D341Med (cell line): ENCODE data around the gene TBC1D30.
"Not testable (repeated sequence)": the region's sequence is repeated elsewhere in the genome, so short reads cannot be mapped to it uniquely, and the experiment has no call there.

Experiments used
- DNase-seq: peaks from one replicate; pipeline ENCODE4 v3.0.0; 2012; ENCODE audit warnings: low spot score

TBC1D30 gene

DNA sequence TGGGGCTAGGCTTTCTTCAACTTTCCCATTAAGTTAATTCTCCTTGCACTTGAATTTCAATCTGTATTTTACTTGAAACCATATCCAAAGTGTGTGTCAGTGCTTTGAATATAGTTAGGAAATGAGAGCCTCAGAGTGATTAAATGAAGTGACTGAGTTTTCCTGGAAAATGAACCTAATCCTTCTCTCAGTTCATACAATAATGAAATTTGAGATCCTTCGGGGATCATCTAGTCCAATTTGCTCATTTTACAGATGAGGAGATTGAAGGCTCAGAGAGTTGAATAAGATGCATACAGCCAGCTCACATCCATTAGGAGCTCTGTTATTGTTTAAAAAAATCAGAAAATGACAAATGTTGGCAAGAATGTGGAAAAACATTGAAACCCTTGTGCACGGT lies 18.3 kb upstream of the TBC1D30 start:
- DNase-seq: no peak

DNA sequence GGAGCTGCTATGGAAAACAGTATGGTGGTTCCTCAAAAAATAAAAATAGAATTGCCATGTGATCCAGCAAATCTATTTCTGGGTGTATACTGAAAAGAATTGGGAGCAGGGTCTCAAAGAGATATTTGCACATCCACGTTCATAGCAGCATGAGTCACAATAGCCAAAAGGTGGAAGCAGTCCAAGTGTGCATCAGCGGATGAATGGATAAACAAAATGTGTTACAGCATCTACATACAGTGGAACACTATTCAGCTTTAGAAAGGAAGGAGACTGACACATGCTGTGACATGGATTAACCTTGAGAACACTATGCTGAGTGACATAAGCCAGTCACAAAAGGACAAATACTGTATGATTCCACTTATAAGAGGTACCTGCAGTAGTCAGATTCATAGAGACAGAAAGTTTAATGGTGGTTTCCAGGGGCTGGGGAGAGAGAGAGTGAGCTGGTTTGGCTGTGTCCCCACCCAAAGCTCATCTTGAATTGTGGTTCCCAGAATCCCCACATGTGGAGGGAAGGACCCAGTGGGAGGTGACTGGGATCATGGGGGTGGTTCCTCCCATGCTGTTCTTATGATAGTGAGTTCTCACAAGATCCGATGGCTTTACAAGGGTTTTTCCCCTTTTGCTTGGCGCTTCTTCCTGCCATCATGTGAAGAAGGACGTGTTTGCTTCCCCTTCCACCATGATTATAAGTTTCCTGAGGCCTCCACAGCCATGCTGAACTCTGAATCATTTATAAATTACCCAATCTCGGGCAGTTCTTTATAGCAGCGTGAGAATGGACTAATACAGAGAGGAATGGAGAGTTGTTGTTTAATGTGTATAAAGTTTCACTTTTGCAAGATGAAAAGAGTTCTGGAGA lies 17.6 kb upstream of the TBC1D30 start:
- no peak for DNase-seq

- DNase-seq: no peak
These were observed 16.3 kb upstream of the TBC1D30 start for GRCh38 chr12:64808110-64808509.

DNA sequence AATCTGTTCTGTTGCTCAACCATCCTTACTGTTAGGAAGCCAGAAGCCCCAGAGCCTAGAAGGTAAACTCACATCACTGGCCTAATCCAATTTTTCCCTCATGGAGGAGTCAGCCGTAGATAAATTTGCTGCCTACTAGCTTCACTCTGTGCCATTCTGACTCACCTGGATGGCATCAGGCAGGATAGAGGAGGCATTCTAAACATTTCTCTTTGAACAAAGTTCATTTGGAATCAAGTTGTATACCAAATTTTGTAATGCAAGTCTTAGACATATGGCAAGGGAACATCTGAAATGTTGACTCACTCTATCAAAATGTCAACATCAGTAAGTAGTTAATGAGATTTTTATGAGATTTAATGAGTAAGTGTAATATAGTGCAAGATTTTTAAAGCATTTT lies 13.6 kb upstream of the TBC1D30 start:
- no peak for DNase-seq

- DNase-seq: no peak
These were observed 10.7 kb upstream of the TBC1D30 start for GRCh38 chr12:64813723-64814122.

DNA sequence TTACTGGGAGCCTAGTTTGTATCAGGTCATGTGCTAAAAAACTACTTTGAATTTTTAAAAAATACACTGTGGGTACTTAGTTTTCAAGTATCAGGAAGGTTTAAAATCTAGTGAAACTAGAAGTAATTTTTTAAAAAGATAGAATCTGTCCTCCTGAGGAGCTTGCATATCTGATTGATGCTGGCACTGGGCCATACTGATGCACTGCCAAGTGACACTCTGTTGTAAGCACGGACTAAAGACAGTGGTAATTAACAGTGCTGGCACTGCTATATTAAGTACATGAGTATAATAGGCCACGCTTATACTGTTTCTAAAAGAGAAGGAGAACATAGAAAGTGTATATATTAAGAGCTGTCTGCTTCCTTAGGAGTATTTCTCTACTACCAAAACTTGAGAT lies 10.0 kb upstream of the TBC1D30 start:
- no peak for DNase-seq

DNA sequence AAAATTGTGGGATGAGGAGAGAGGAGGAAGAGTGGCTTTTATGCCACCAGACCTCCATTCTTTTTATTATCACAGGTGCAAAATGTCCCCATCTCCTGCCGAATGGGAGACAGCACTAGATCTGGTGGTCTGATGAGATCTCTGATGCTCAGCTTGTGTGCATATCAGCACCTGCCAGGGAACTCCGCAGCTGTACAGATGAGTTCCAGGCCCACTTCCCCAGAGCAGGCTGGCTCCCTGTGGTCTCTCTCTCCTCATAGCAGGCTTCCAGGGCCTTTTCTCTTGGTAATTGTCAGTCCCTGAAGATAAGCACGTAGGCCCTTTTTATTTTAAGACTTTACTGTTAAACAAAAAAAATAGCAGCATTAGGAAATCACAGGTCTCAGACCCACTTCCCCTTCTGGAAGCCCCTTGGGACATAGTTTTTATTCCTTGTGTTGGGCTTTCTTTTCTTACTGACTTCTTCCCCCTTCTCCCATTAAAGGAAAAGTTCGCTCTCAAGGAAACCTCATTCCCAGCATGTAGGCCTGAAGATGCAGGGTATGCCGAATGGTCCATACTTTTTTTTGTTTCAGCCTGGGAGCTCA lies 4.5 kb upstream of the TBC1D30 start:
- no peak for DNase-seq

- DNase-seq: no peak
These were observed 3.9 kb upstream of the TBC1D30 start for GRCh38 chr12:64820593-64820992.

DNA sequence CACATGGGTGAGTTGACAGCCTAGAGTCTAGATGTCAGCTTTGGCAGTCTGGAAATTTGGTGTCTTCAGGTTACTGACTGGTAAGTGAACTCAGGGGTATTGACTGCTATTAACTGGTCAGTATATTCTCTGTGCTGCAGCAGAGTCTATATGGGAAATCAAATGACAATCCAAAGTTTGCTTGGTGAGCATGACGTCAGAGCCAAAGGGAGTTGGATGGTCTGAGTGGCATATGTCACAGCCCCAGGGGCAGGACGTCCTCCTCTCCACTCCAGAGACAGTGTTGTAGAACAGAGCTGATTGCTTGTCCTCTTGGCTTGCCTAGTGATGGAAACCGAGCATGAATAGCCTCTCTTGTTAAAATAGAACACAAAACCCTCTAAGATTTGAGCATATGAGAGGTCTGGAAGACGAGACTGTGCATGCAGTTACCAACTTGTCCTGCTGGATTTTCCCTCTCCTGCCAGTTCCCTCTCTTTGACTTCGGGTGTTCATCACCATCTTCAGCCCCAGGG lies 3.3 kb upstream of the TBC1D30 start:
- DNase-seq: no peak

- no peak for DNase-seq
These were observed 332 bp upstream of the TBC1D30 start for GRCh38 chr12:64824130-64824499.

DNA sequence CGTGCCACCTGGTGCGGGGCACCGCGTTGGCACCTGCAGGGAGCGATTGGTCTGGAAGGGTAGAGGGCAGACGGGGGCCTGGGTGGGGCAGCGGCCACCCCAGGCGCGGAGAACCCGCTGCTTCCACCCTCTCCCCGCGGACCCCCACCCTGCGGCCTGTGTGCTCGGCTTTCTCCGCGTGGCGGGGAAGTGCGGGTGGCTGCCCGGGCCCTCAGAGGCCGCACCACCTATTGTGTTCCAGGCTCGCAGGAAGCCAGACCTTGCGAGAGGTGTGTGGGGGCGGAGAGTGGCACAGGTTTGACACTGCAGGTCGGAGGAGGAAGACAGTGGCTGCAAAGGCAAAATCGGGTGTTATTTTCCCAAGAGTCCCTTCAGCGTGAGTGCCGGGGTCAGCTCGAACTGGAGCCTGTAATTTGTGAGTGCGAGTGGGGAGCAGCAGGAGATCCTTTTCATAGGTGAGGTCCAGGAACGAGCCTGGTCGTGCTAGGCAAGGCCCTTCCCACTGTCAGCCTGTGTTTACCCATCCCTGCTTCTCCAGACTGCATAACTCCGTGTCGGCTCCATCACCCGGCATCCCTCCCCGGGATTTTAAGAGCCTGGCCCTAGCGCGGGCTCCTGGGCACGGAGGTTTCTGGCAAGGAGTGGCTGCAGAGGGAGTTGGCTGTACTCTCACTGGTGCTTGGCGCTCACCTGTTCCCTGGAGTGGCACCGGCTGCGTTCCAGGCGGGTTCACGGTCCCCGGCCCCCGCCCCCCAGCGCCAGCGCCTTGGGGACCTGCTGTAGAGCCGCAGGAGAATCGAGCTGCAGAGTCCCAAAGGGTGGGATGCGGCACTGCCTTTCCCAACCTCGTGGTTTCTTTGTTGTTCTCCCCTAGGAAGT lies 935 bp downstream of the TBC1D30 start:
- peak; percentile 66 for DNase-seq

DNA sequence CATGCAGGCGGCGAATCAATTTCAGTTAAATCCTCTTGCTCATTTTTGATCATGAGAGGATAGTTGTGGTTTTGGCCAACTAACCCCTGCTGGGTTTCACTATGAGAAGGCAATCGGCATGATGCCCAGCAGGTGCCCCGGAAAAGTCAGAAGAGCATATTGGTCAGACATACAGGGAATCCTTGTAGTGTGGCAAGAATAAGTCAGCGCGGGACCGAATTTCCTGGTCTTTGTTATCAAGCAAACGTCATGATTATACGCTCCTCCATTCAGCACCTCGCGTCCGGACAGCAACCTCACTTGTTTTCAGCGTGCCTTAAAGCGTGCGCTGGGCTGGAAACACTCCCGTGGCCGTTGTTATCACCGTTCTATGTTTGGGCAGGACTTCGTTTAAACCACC lies 1.8 kb downstream of the TBC1D30 start:
- peak; percentile 43 for DNase-seq

- DNase-seq: no peak
These were observed 4.3 kb downstream of the TBC1D30 start for GRCh38 chr12:64828713-64829112.

GRCh38 chr12:64833928-64834327 lies 9.5 kb downstream of the TBC1D30 start:
- no peak for DNase-seq

- DNase-seq: no peak
These were observed 11.5 kb downstream of the TBC1D30 start for GRCh38 chr12:64835901-64836300.

GRCh38 chr12:64836856-64837255 lies 12.4 kb downstream of the TBC1D30 start:
- no peak for DNase-seq

DNA sequence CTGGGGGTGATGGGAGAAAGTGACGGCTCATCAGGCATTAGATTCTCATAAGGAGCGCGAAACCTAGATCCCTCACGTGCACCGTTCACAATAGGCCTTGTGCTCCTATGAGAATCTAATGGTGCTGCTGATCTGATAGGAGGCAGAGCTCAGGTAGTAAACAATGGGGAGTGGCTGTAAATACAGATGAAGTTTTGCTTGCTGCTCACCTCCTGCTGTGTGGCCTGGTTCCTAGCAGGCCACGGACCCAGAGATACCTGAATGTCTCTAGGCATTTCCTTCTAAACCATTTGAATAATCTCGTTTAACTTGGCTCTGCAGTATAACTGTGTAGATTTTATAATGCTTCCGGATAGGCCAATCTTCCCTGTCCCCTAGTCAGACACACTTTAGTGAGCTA lies 13.0 kb downstream of the TBC1D30 start:
- DNase-seq: no peak

- no peak for DNase-seq
These were observed 15.7 kb downstream of the TBC1D30 start for GRCh38 chr12:64840119-64840518.

- no peak for DNase-seq
These were observed 16.7 kb downstream of the TBC1D30 start for GRCh38 chr12:64840949-64841717.

DNA sequence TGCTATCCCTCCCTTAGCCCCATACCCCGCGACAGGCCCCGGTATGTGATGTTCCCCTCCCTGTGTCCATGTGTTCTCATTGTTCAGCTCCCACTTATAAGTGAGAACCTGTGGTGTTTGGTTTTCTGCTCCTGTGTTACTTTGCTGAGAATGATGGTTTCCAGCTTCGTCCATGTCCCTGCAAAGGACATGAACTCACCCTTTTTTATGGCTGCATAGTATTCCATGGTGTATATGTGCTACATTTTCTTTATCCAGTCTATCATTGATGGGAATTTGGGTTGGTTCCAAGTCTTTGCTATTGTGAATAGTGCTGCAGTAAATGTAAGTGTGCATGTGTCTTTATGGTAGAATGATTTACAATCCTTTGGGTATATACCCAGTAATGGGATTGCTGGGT lies 24.0 kb downstream of the TBC1D30 start:
- not testable (repeated sequence) for DNase-seq

GRCh38 chr12:64858882-64859605 lies 34.6 kb downstream of the TBC1D30 start:
- DNase-seq: no peak
